B cell (primary cell): ENCODE data around the gene PRKAG2. TPM values are rescaled to one million over a fixed set of nuclear protein-coding genes. Genes with fewer than 3 reads are reported as not detected.

Experiments
- ATAC-seq: fragments of 200-7000 bp; cut with Tn5 transposase; one replicate; pipeline ENCODE4 v1.10.0; 2021; ENCODE audit warnings: low read depth, mild to moderate bottlenecking, moderate number of reproducible peaks, moderate library complexity
- CTCF ChIA-PET: fragments of 350-600 bp; sonication (Branson Sonifier 250); formaldehyde crosslinking; loops from one replicate; lab custom pipeline; 2021; ENCODE audit warnings: antibody characterized with exemption, inconsistent platforms; lab: Charles Lee
- POLR2A ChIA-PET: fragments of 350-600 bp; sonication (Branson Sonifier 250); formaldehyde crosslinking; loops from one replicate; lab custom pipeline; 2021; ENCODE audit warnings: antibody characterized with exemption; lab: Charles Lee
- DNase-seq: peaks from one replicate; pipeline ENCODE4 v3.0.0; 2013
- H2AFZ ChIP-seq: 2 replicates; pipeline ENCODE4 v1.6.1; 2012; ENCODE audit warnings: mild to moderate bottlenecking, low read depth, low read length; ENCODE audit not compliant: insufficient read depth, poor library complexity, severe bottlenecking
- H3K27ac ChIP-seq, 2 donors: 1 replicate in 1 of 2; 2 replicates in 1 of 2; pipeline ENCODE4 v1.5.1; 2012 to 2013; ENCODE audit warnings: low read length in 2 of 2, mild to moderate bottlenecking in 2 of 2, moderate library complexity in 1 of 2
- H3K27me3 ChIP-seq, 4 experiments: fragments of 200-600 bp in 1 of 4; sonication (generic) in 1 of 4; replicated peaks in 1 of 4; 1 replicate in 2 of 4; 2 replicates in 2 of 4; pipeline versions ENCODE4 v1.6.1 to v1.7.0; 2013 to 2016; ENCODE audit warnings: low read length in 3 of 4, mild to moderate bottlenecking in 2 of 4, mixed read lengths in 1 of 4, moderate library complexity in 1 of 4; ENCODE audit not compliant: insufficient read depth in 4 of 4, control insufficient read depth in 3 of 4; ENCODE audit errors: control extremely low read depth in 1 of 4
- H3K36me3 ChIP-seq, 2 experiments: replicated peaks in 1 of 2; 1 replicate in 1 of 2; 2 replicates in 1 of 2; pipeline versions ENCODE4 v1.6.1 to v1.7.1; 2013; ENCODE audit warnings: low read length in 1 of 2; ENCODE audit not compliant: insufficient read depth in 2 of 2, control insufficient read depth in 1 of 2; ENCODE audit errors: control extremely low read depth in 1 of 2, extremely low read depth in 1 of 2
- H3K4me1 ChIP-seq, 2 donors: fragments of 200-600 bp in 1 of 2; sonication (generic) in 1 of 2; 1 replicate in 1 of 2; 2 replicates in 1 of 2; pipeline versions ENCODE4 v1.5.1 to v1.6.1; 2013 to 2017; ENCODE audit warnings: low read length in 2 of 2; ENCODE audit not compliant: control insufficient read depth in 2 of 2, insufficient read depth in 2 of 2
- H3K4me2 ChIP-seq: replicated peaks from 2 replicates; pipeline ENCODE3; 2012; ENCODE audit warnings: mild to moderate bottlenecking, low read depth, low read length; ENCODE audit not compliant: poor library complexity, severe bottlenecking
- H3K4me3 ChIP-seq, 5 experiments: fragments of 200-600 bp in 1 of 5; sonication (generic) in 1 of 5; 1 replicate in 3 of 5; 2 replicates in 2 of 5; pipeline versions ENCODE4 v1.5.1 to v1.7.0; 2011 to 2016; ENCODE audit warnings: low read length in 4 of 5, mild to moderate bottlenecking in 4 of 5, low read depth in 2 of 5, control low read depth in 1 of 5, moderate library complexity in 1 of 5; ENCODE audit not compliant: insufficient read depth in 1 of 5; ENCODE audit errors: control extremely low read depth in 1 of 5, extremely low read depth in 1 of 5
- H3K79me2 ChIP-seq: fragments of 200-600 bp; sonication (generic); one replicate; pipeline ENCODE4 v1.6.0; 2016; ENCODE audit warnings: low read length; ENCODE audit not compliant: control insufficient read depth, insufficient read depth
- H3K9ac ChIP-seq: fragments of 200-600 bp; sonication (generic); 2 replicates; pipeline ENCODE4 v1.6.1; 2017; ENCODE audit warnings: mild to moderate bottlenecking, low read length, moderate library complexity
- H3K9me3 ChIP-seq, 3 donors: one replicate each; pipeline versions ENCODE4 v1.6.1 to v1.7.1; 2013; ENCODE audit warnings: low read length in 2 of 3; ENCODE audit not compliant: control insufficient read depth in 2 of 3, insufficient read depth in 1 of 3; ENCODE audit errors: control extremely low read depth in 1 of 3
- H4K20me1 ChIP-seq: 2 replicates; pipeline ENCODE4 v1.6.0; 2012; ENCODE audit warnings: mild to moderate bottlenecking, low read length; ENCODE audit not compliant: insufficient read depth, control insufficient read depth, poor library complexity, severe bottlenecking
- H3K27ac Mint-ChIP-seq: one replicate; pipeline ENCODE4 v1.8.0; 2021; ENCODE audit warnings: mixed read lengths
- H3K27me3 Mint-ChIP-seq: one replicate; pipeline ENCODE4 v1.8.0; 2021; ENCODE audit warnings: mixed read lengths
- H3K4me1 Mint-ChIP-seq: one replicate; pipeline ENCODE4 v1.8.0; 2021; ENCODE audit warnings: mixed read lengths
- H3K4me3 Mint-ChIP-seq: one replicate; pipeline ENCODE4 v1.8.0; 2021; ENCODE audit warnings: mixed read lengths
- H3K9me3 Mint-ChIP-seq: one replicate; pipeline ENCODE4 v1.8.0; 2022; ENCODE audit warnings: mixed read lengths; ENCODE audit not compliant: insufficient read depth
- EZH2 ChIP-seq: IDR thresholded peaks from 2 replicates; pipeline ENCODE4 v1.6.1; 2012; ENCODE audit warnings: borderline replicate concordance, low read depth, mild to moderate bottlenecking, moderate library complexity, low read length; ENCODE audit not compliant: insufficient read depth, poor library complexity, severe bottlenecking
- WGBS: methylation state at CpG from one replicate; pipeline ENCODE4 v1.1.5; 2013; ENCODE audit warnings: missing lambda C conversion rate; ENCODE audit not compliant: insufficient coverage; 5-methylcytosine and 5-hydroxymethylcytosine counted together
- intact Hi-C: fragments of 100-400 bp; cut with micrococcal nuclease; formaldehyde crosslinking; loops from one replicate; pipeline ENCODE4 v1.10.0; 2022
- polyA plus RNA-seq: library from polyadenylated mRNA; depleted of rRNA; stranded (reverse); fragments of >200 nt; gene quantifications from 2 replicates; pipeline ENCODE4 v1.2.3, GENCODE V29; 2012
- total RNA-seq, 2 donors: library from RNA; stranded (reverse); fragments of 120-200 nt in 1 of 2; gene quantifications; 1 replicate in 1 of 2; 2 replicates in 1 of 2; pipeline versions ENCODE4 v1.2.3 to v1.2.4, GENCODE V29; 2013 to 2022
- TF ChIP-seq, protein P1 (sequence below): fragments of 200-600 bp; IDR thresholded peaks from one replicate; pipeline ENCODE4 v1.8.0; 2022; ENCODE audit warnings: antibody characterized with exemption, mild to moderate bottlenecking

Gene PRKAG2
- total and polyA plus RNA-seq, 2 donors (not counting 1 experiment from before 2014, with no cell fraction given), result 22.1 to 56.3 TPM

DNA sequence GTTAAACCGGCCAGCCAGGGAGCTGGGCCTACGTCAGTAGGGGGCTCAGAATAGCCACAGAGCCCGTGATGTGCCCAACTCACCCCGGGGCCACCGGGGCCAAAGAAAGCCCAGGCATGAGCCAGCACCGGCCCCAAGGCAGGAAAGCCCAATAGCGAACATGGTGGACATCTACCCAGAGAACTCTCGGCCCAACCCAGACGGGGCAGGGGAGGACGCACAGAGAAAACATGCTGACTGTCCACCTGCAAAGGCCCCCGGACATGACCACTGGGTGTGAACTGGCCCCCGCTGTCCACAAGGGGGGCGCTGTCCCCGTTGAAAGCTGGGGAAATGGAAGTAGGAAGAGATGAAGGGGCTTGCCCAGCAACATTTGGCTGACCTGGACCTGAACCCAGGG is 169.2 kb downstream of the PRKAG2 start:
- WGBS, result 94% methylated on average over 14 of the region's 14 CpGs
- ChIA-PET CTCF (no interaction called here), POLR2A (no interaction called here)
- TF ChIP-seq, protein P1, sequence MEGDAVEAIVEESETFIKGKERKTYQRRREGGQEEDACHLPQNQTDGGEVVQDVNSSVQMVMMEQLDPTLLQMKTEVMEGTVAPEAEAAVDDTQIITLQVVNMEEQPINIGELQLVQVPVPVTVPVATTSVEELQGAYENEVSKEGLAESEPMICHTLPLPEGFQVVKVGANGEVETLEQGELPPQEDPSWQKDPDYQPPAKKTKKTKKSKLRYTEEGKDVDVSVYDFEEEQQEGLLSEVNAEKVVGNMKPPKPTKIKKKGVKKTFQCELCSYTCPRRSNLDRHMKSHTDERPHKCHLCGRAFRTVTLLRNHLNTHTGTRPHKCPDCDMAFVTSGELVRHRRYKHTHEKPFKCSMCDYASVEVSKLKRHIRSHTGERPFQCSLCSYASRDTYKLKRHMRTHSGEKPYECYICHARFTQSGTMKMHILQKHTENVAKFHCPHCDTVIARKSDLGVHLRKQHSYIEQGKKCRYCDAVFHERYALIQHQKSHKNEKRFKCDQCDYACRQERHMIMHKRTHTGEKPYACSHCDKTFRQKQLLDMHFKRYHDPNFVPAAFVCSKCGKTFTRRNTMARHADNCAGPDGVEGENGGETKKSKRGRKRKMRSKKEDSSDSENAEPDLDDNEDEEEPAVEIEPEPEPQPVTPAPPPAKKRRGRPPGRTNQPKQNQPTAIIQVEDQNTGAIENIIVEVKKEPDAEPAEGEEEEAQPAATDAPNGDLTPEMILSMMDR, result no peak
- no peak for TF ChIP-seq EZH2
- peaks cover 0 to 4% (median 0%) of the 10 kb centered on the region in 3 donors for H3K9me3 ChIP-seq
- H3K9ac ChIP-seq, result no peak overlapping the region
- H3K27me3 Mint-ChIP-seq, result no peaks in the 10 kb centered on the region
- H3K27ac Mint-ChIP-seq, result no peak overlapping the region
- H3K36me3 ChIP-seq, result peaks cover 0 to 3% of the 10 kb centered on the region in 2 experiments
- H3K4me2 ChIP-seq, result no peak overlapping the region
- ATAC-seq, result no peak
- intact Hi-C loops, result no loop called here
- no peak overlapping the region for H2AFZ ChIP-seq
- no peak overlapping the region for H3K4me3 Mint-ChIP-seq
- no peaks in the 10 kb centered on the region for H3K9me3 Mint-ChIP-seq
- H3K4me1 Mint-ChIP-seq, result peaks cover 14% of the 10 kb centered on the region
- H3K4me1 ChIP-seq, result no peaks in the 10 kb centered on the region
- H3K4me3 ChIP-seq, result no peak overlapping the region
- H3K27me3 ChIP-seq, result no peaks in the 10 kb centered on the region
- no peak for DNase-seq
- H4K20me1 ChIP-seq, result peaks cover 10% of the 10 kb centered on the region
- no peaks in the 10 kb centered on the region for H3K79me2 ChIP-seq
- H3K27ac ChIP-seq, result no peak overlapping the region

- Histone ChIP-seq H3K36me3 (peaks cover 0 to 3% of the 10 kb centered on the region in 2 experiments), H2AFZ (no peak overlapping the region), H3K4me1 (no peaks in the 10 kb centered on the region), H3K9me3 (peaks cover 0 to 4% (median 0%) of the 10 kb centered on the region in 3 donors), H3K79me2 (no peaks in the 10 kb centered on the region), H3K4me2 (no peak overlapping the region), H3K4me3 (no peak overlapping the region), H3K9ac (no peak overlapping the region), H3K27me3 (no peaks in the 10 kb centered on the region), H4K20me1 (peaks cover 10% of the 10 kb centered on the region), H3K27ac (no peak overlapping the region)
- intact Hi-C loops, result no loop called here
- Mint-ChIP-seq H3K9me3 (no peaks in the 10 kb centered on the region), H3K4me1 (peaks cover 8% of the 10 kb centered on the region), H3K27me3 (no peaks in the 10 kb centered on the region), H3K4me3 (no peak overlapping the region), H3K27ac (no peak overlapping the region)
- no peak for ATAC-seq
- CTCF ChIA-PET, result interaction anchor here (0.7 to 1.6 kb wide), 2 partner anchors 30 to 76 kb away, joined by 3 to 4 read pairs; no protein-coding TSS in a partner anchor
- DNase-seq, result no peak
- TF ChIP-seq, protein P1, result no peak
- TF ChIP-seq EZH2, result no peak
- POLR2A ChIA-PET, result no interaction called here
- 94% methylated on average over 4 of the region's 8 CpGs for WGBS
Measured at GRCh38 chr7:151707105-151707469, 169.8 kb downstream of the PRKAG2 start.
